ENCODE results near the gene HS6ST2. TPM values are rescaled to one million over a fixed set of nuclear protein-coding genes. Genes with fewer than 3 reads are reported as not detected.

HS6ST2 gene
- polyA plus RNA-seq, 1 of the 3 experiments (the other 2 are of a cell fraction): 0.05 TPM

DNA sequence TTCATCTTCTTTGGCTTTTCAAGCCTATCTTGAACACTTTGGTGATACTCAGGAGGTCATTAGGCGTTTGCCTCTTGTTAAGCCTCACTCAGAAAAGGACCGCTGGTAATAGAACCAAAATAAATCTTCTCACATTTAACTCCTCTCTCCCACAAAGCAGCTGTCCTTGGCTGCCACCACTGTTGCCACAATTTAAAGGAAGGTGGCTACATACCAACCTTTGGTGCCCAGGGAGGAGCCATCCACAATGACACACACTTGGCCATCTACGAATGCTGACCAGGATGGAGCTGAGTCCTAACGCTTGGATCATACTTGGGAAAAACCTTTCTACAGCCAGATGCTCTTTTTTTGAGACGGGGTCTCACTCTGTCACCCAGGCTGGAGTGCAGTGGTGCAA is 210.2 kb downstream of the HS6ST2 start:
- Histone ChIP-seq H2AFZ (ENCODE audit: low read depth) (no peak overlapping the region), H3K9me2 (no peaks in the 10 kb centered on the region), H3K9me3 (no peaks in the 10 kb centered on the region), H3K4me3 (ENCODE audit: low read depth in 2 of 2, low read length in 1 of 2) (no peak overlapping the region), H3K4me1 (ENCODE audit: control insufficient read depth in 1 of 2, insufficient read depth in 2 of 2, low read depth in 1 of 2, low read length in 1 of 2) (no peaks in the 10 kb centered on the region; a peak in 1 of 4 replicates), H3F3A (replicated peaks; ENCODE audit: insufficient read depth) (no peaks in the 10 kb centered on the region), H3K9ac (no peak overlapping the region), H3K27ac (ENCODE audit: low read depth in 2 of 2, low read length in 1 of 2) (no peak overlapping the region), H3K4me2 (no peak overlapping the region), H3K36me3 (replicated peaks in 1 of 2; ENCODE audit: control insufficient read depth in 1 of 2, insufficient read depth in 2 of 2, low read length in 1 of 2) (no peaks in the 10 kb centered on the region), H4K20me1 (ENCODE audit: insufficient read depth) (no peaks in the 10 kb centered on the region), H3K27me3 (ENCODE audit: insufficient read depth) (peaks cover under 1% of the 10 kb centered on the region; the same call in 1 of the 2 replicates), H3K79me2 (ENCODE audit: insufficient read depth) (no peaks in the 10 kb centered on the region)
- 21% methylated on average over 5 of the region's 5 CpGs for WGBS (ENCODE audit: low lambda C conversion rate)
- POLR2A ChIA-PET: no interaction called here
- TF ChIP-seq EZH2phosphoT487 (IDR thresholded peaks at IDR 0.05; ENCODE audit: borderline replicate concordance, low read depth) (no peak), RAD21 (IDR thresholded peaks at IDR 0.05; ENCODE audit: low read length) (no peak), NRF1 (IDR thresholded peaks at IDR 0.05; ENCODE audit: low read depth, low read length) (no peak), MAX (IDR thresholded peaks at IDR 0.05; ENCODE audit: low read depth) (no peak), IRF3 (IDR thresholded peaks at IDR 0.05; ENCODE audit: low read depth, low read length) (no peak), SMC3 (IDR thresholded peaks at IDR 0.05; ENCODE audit: low read depth, low read length) (no peak), CHD2 (IDR thresholded peaks at IDR 0.05; ENCODE audit: low read length, partially characterized antibody) (no peak), ELF1 (IDR thresholded peaks at IDR 0.05) (no peak), MXI1 (IDR thresholded peaks at IDR 0.05; ENCODE audit: low read depth, low read length) (no peak), YY1 (IDR thresholded peaks at IDR 0.05; ENCODE audit: low read depth) (no peak), NFIC (IDR thresholded peaks at IDR 0.05; ENCODE audit: borderline replicate concordance) (no peak), SIN3A (IDR thresholded peaks at IDR 0.05; ENCODE audit: borderline replicate concordance, low read depth, low read length) (no peak), GABPA (IDR thresholded peaks at IDR 0.05; ENCODE audit: low read depth) (no peak), CTCF (IDR thresholded peaks at IDR 0.05) (no peak), TEAD4 (IDR thresholded peaks at IDR 0.05; ENCODE audit: borderline replicate concordance, insufficient read depth) (no peak), PBX3 (IDR thresholded peaks at IDR 0.05) (no peak), EP300 (IDR thresholded peaks at IDR 0.05; ENCODE audit: borderline replicate concordance in 1 of 2, low read depth in 1 of 2, low read length in 1 of 2) (no peak)
- TF ChIP-seq, protein P1, sequence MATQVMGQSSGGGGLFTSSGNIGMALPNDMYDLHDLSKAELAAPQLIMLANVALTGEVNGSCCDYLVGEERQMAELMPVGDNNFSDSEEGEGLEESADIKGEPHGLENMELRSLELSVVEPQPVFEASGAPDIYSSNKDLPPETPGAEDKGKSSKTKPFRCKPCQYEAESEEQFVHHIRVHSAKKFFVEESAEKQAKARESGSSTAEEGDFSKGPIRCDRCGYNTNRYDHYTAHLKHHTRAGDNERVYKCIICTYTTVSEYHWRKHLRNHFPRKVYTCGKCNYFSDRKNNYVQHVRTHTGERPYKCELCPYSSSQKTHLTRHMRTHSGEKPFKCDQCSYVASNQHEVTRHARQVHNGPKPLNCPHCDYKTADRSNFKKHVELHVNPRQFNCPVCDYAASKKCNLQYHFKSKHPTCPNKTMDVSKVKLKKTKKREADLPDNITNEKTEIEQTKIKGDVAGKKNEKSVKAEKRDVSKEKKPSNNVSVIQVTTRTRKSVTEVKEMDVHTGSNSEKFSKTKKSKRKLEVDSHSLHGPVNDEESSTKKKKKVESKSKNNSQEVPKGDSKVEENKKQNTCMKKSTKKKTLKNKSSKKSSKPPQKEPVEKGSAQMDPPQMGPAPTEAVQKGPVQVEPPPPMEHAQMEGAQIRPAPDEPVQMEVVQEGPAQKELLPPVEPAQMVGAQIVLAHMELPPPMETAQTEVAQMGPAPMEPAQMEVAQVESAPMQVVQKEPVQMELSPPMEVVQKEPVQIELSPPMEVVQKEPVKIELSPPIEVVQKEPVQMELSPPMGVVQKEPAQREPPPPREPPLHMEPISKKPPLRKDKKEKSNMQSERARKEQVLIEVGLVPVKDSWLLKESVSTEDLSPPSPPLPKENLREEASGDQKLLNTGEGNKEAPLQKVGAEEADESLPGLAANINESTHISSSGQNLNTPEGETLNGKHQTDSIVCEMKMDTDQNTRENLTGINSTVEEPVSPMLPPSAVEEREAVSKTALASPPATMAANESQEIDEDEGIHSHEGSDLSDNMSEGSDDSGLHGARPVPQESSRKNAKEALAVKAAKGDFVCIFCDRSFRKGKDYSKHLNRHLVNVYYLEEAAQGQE (IDR thresholded peaks at IDR 0.05; ENCODE audit: low read depth, low read length): no peak
- TF ChIP-seq, protein P2, sequence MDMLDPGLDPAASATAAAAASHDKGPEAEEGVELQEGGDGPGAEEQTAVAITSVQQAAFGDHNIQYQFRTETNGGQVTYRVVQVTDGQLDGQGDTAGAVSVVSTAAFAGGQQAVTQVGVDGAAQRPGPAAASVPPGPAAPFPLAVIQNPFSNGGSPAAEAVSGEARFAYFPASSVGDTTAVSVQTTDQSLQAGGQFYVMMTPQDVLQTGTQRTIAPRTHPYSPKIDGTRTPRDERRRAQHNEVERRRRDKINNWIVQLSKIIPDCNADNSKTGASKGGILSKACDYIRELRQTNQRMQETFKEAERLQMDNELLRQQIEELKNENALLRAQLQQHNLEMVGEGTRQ (IDR thresholded peaks at IDR 0.05; ENCODE audit: borderline replicate concordance, low read depth, low read length): no peak
- CTCF ChIA-PET: interaction anchor here (1.3 kb wide), 1 partner anchor 27 kb away, joined by 3 read pairs; no protein-coding TSS in a partner anchor
- no peak for DNase-seq

All from SK-N-SH (cell line).